K562 (cell line): ENCODE measurements around the gene BRAP. TPM values are rescaled to one million over a fixed set of nuclear protein-coding genes. Genes with fewer than 3 reads are reported as not detected.
A peak's percentile ranks its signal among the peaks of the same experiment; 100 is the strongest.

Experiments
- C11orf30 ChIP-seq: fragments of 450-650 bp; IDR thresholded peaks from 2 replicates; pipeline ENCODE4 v1.6.1; 2016; ENCODE audit warnings: low read depth, mild to moderate bottlenecking
- CC2D1A ChIP-seq: fragments of 450-650 bp; IDR thresholded peaks from 2 replicates; pipeline ENCODE4 v1.6.1; 2017; ENCODE audit warnings: mild to moderate bottlenecking
- CHD4 ChIP-seq: fragments of 200-600 bp; sonication (generic); IDR thresholded peaks from 3 replicates; pipeline ENCODE4 v1.6.1; 2012; ENCODE audit warnings: low read depth, mild to moderate bottlenecking, mixed read lengths, low read length, inconsistent platforms; ENCODE audit not compliant: insufficient read depth, insufficient replicate concordance, poor library complexity, severe bottlenecking
- EP400 ChIP-seq: fragments of 450-650 bp; IDR thresholded peaks from 2 replicates; pipeline ENCODE4 v1.6.1; 2017; ENCODE audit warnings: antibody characterized with exemption, mild to moderate bottlenecking, moderate library complexity
- FOSL1 ChIP-seq: fragments of 200-800 bp; sonication (Bioruptor generic); conservative IDR thresholded peaks from 2 replicates; pipeline ENCODE4 v1.6.1; 2016; ENCODE audit warnings: missing genetic modification characterization, missing compliant biosample characterization
- HDAC3 ChIP-seq: fragments of 450-650 bp; IDR thresholded peaks from 2 replicates; pipeline ENCODE4 v1.6.1; 2018; ENCODE audit warnings: borderline replicate concordance, mild to moderate bottlenecking, moderate library complexity; ENCODE audit not compliant: partially characterized antibody
- MBD2 ChIP-seq: sonication (generic); IDR thresholded peaks from 2 replicates; pipeline ENCODE4 v1.6.1; 2016; ENCODE audit warnings: low read depth, borderline replicate concordance
- MCM7 ChIP-seq, 2 experiments: fragments of 450-650 bp; IDR thresholded peaks; 2 replicates each; pipeline ENCODE4 v1.6.1; 2016 to 2018
- MXI1 ChIP-seq: IDR thresholded peaks from 2 replicates; pipeline ENCODE4 v1.6.1; 2011; ENCODE audit warnings: low read depth, mild to moderate bottlenecking, improper control_type of control experiment, low read length
- PHF8 ChIP-seq: fragments of 200-600 bp; sonication (generic); IDR thresholded peaks from 2 replicates; pipeline ENCODE4 v1.6.1; 2012; ENCODE audit warnings: mixed run types, mild to moderate bottlenecking, inconsistent platforms, low read length, moderate library complexity, borderline replicate concordance
- PRDM10 ChIP-seq: fragments of 450-650 bp; IDR thresholded peaks from 2 replicates; pipeline ENCODE4 v1.6.1; 2018; ENCODE audit not compliant: partially characterized antibody
- SIN3A ChIP-seq, 2 experiments: fragments of 150-350 bp in 1 of 2; IDR thresholded peaks; 2 replicates each; pipeline ENCODE4 v1.6.1; 2011 to 2016; ENCODE audit warnings: borderline replicate concordance in 2 of 2, low read depth in 2 of 2, low read length in 2 of 2, mild to moderate bottlenecking in 2 of 2, moderate library complexity in 2 of 2; ENCODE audit not compliant: control insufficient read depth in 1 of 2
- SMAD4 ChIP-seq: fragments of 250-450 bp; sonication (Bioruptor Pico); conservative IDR thresholded peaks from 2 replicates; pipeline ENCODE4 v1.8.0; 2021; ENCODE audit warnings: inconsistent platforms, mild to moderate bottlenecking, moderate library complexity
- STAT5A ChIP-seq: IDR thresholded peaks from 2 replicates; pipeline ENCODE4 v1.6.1; 2012; ENCODE audit warnings: low read length, inconsistent platforms, borderline replicate concordance
- ZNF121 ChIP-seq: sonication (generic); formaldehyde crosslinking; conservative IDR thresholded peaks from 2 replicates; pipeline ENCODE4 v1.8.0; 2022; ENCODE audit warnings: missing genetic modification reagents
- ZNF444 ChIP-seq: fragments of 250-450 bp; sonication (Bioruptor Pico); IDR thresholded peaks from 2 replicates; pipeline ENCODE4 v1.4.0; 2020; ENCODE audit warnings: mild to moderate bottlenecking, moderate library complexity
- ZNF57 ChIP-seq: fragments of 450-650 bp; formaldehyde crosslinking; IDR thresholded peaks from 2 replicates; pipeline ENCODE4 v1.4.0; 2020; ENCODE audit warnings: mild to moderate bottlenecking, moderate library complexity
- ZNF740 ChIP-seq, 3 experiments: fragments of 200-800 bp in 1 of 3; sonication (Bioruptor generic) in 1 of 3; sonication (generic) in 1 of 3; formaldehyde crosslinking in 1 of 3; IDR thresholded peaks; 2 replicates each; pipeline versions ENCODE4 v1.6.1 to v1.8.0; 2016 to 2022; ENCODE audit warnings: mild to moderate bottlenecking in 2 of 3, missing compliant biosample characterization in 2 of 3, missing genetic modification characterization in 2 of 3, missing genetic modification reagents in 1 of 3
- ZNF780A ChIP-seq: fragments of 250-450 bp; sonication (Bioruptor Pico); IDR thresholded peaks from 2 replicates; pipeline ENCODE4 v1.5.0; 2021; ENCODE audit warnings: mild to moderate bottlenecking
- polyA plus RNA-seq, 8 experiments: library from polyadenylated mRNA; depleted of rRNA in 4 of 8; stranded (reverse) in 5 of 8; unstranded in 3 of 8; fragments of >200 nt; fragmentation: Nextera tagmentation in 2 of 8; fragmentation: Illumina TruSeq in 1 of 8; extraction: Ambion mirVana in 2 of 8; extraction: Trizol in 1 of 8; gene quantifications; 2 replicates each; pipeline versions ENCODE4 v1.2.1 to v1.2.3, GENCODE V29; 2011 to 2014; ENCODE audit warnings: inconsistent platforms in 1 of 8, missing spikeins in 1 of 8
- total RNA-seq, 7 experiments: library from RNA; depleted of rRNA in 6 of 7; stranded (reverse); fragments of >200 nt in 6 of 7; fragmentation: Illumina TruSeq in 2 of 7; extraction: Trizol in 2 of 7; gene quantifications; 2 replicates each; pipeline versions ENCODE4 v1.2.1 to v1.2.3, GENCODE V29; 2011 to 2021; ENCODE audit warnings: low replicate concordance in 1 of 7
- TF ChIP-seq, protein P1 (sequence below): fragments of 450-650 bp; IDR thresholded peaks from 2 replicates; pipeline ENCODE4 v1.6.1; 2016; ENCODE audit warnings: mild to moderate bottlenecking

BRAP gene
- total and polyA plus RNA-seq, 9 of the 15 experiments (the other 6 are each of a cell fraction or from before 2014, with no cell fraction given): 2.2 to 32.6 (median 27.5) TPM

- TF ChIP-seq PRDM10: peak; percentile 62
- no peak for TF ChIP-seq CC2D1A
- TF ChIP-seq MXI1: no peak
- peak; percentile 32 for TF ChIP-seq HDAC3
- TF ChIP-seq SIN3A (IDR thresholded peaks at IDR 0.05; ENCODE audit: borderline replicate concordance in 2 of 2, control insufficient read depth in 1 of 2, low read depth in 2 of 2, low read length in 2 of 2): peak; percentile 31 to 79; a peak in 1 of 4 replicates
- TF ChIP-seq C11orf30: no peak
- peak; percentile 40; the same call in 1 of the 2 replicates for TF ChIP-seq SMAD4 (CRISPR knock-in tag)
- peak; percentile 82 for TF ChIP-seq ZNF444 (CRISPR knock-in tag)
- TF ChIP-seq FOSL1: no peak
- TF ChIP-seq CHD4: no peak
- TF ChIP-seq MBD2: no peak
- TF ChIP-seq, protein P1, sequence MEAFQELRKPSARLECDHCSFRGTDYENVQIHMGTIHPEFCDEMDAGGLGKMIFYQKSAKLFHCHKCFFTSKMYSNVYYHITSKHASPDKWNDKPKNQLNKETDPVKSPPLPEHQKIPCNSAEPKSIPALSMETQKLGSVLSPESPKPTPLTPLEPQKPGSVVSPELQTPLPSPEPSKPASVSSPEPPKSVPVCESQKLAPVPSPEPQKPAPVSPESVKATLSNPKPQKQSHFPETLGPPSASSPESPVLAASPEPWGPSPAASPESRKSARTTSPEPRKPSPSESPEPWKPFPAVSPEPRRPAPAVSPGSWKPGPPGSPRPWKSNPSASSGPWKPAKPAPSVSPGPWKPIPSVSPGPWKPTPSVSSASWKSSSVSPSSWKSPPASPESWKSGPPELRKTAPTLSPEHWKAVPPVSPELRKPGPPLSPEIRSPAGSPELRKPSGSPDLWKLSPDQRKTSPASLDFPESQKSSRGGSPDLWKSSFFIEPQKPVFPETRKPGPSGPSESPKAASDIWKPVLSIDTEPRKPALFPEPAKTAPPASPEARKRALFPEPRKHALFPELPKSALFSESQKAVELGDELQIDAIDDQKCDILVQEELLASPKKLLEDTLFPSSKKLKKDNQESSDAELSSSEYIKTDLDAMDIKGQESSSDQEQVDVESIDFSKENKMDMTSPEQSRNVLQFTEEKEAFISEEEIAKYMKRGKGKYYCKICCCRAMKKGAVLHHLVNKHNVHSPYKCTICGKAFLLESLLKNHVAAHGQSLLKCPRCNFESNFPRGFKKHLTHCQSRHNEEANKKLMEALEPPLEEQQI: no peak
- no peak for TF ChIP-seq ZNF121 (CRISPR knock-in tag)
- TF ChIP-seq ZNF57: no peak
- no peak for TF ChIP-seq STAT5A
- 0 out of 2 replicates have a peak, but pooled peaks have one; percentile 30 for TF ChIP-seq ZNF740 (CRISPR knock-in tag; IDR thresholded peaks at IDR 0.05)
- peak in 1 of 2 experiments; percentile 54; a peak in 2 of 4 replicates for TF ChIP-seq ZNF740 (tag; IDR thresholded peaks at IDR 0.05)
- TF ChIP-seq EP400: peak; percentile 78
- TF ChIP-seq PHF8: peak; percentile 20; the same call in 1 of the 2 replicates
- no peak for TF ChIP-seq MCM7 (IDR thresholded peaks at IDR 0.05)
- no peak for TF ChIP-seq ZNF780A
These were observed 87.7 kb downstream of the BRAP start (continued) for GRCh38 chr12:111597831-111598636.
